ENCODE measurements around the gene ST6GALNAC1.

Gene ST6GALNAC1

GRCh38 chr17:76675648-76676047 lies 32.1 kb upstream of the ST6GALNAC1 start:
- DNase-seq: no peak

- no peak for DNase-seq
Observed at GRCh38 chr17:76674600-76674999, 31.0 kb upstream of the ST6GALNAC1 start.

DNA sequence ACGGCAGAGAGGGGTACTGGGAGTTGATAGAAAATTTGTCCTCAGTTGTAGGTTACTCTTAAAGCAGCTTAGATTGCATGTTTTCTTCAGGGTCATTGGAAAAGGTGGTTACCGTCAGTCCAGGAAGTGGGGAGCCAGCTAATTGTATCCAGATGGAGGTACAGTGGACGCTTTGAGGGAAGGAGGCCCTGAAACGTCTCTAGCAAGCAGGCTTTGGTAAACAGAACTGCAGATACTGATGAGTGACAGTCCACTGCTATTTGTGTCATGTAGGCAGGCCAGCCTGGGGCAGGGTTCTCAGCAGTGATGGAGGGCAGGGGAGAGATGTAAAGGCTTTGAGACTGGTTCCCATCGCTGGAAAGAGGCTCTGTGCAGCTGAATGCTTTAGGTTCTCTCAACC lies 30.2 kb upstream of the ST6GALNAC1 start:
- no peak for DNase-seq

DNA sequence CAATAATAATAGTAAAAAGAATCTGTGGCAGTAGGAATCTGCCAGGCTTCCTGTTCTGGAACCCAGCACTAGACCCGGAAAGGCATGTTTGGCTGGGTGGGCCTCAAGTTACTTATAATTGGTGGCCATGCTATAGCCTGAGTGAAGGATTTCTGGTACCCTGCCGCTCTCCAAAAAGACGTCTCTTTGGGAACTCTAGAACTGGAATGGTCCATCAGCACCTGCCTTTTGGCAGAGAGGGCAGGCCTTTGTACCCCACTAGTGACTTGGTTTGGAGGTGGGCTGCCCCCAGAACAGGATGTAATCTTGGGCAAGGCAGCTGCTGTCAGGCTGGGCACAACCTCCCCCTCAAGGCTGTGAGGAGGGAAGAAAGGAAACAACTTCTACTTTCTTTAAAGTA lies 29.3 kb upstream of the ST6GALNAC1 start:
- no peak for DNase-seq

DNA sequence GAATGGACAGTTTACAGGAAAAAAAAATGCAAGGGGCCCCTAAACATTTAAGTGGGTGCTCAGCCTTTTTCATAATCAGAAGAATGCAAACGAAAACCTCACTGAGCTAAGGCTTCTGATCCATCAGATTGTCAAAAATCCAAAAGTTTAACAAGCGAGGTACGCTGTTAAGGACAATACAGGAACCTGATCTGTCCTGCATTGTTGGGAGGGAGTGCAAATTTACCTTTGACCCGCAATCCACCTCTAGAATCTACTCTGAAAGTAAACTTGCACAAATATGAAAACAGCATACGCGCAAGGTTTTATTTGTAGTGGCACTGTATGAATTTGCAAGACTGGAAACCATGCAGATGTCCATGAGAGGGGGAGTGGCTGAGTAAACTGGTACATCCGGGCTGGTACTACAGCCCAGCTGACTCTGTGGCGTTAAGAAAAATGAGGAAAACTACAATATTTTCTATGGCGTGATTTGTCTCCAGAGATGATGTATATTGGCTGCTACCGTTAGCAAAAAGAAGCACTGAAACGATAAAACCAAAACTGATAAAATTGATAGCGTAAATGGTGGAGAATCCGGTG lies 28.8 kb upstream of the ST6GALNAC1 start:
- DNase-seq: no peak

DNA sequence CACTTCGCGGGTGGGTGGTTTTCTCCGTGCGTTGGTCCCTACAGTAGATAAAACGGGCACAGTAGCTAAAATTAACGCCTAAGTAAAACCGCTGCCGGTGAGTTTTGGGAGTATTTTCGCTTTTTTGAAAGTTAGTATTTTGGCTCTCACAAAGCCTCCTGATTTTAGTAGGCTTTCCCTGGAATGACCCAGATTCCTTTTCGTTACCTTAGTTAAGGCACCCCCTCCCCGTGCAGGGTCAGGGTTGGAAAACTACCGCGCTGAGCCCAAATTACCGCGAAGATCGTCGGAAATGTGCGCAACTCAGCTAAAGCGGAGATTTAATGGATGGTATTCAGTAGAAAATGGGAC lies 28.3 kb upstream of the ST6GALNAC1 start:
- no peak for DNase-seq

- peak; percentile 100 for DNase-seq
Observed at GRCh38 chr17:76671123-76671911, 27.8 kb upstream of the ST6GALNAC1 start.

- DNase-seq: no peak
Observed at GRCh38 chr17:76670718-76671122, 27.2 kb upstream of the ST6GALNAC1 start.

- DNase-seq: no peak
Observed at GRCh38 chr17:76670020-76670717, 26.6 kb upstream of the ST6GALNAC1 start.

DNA sequence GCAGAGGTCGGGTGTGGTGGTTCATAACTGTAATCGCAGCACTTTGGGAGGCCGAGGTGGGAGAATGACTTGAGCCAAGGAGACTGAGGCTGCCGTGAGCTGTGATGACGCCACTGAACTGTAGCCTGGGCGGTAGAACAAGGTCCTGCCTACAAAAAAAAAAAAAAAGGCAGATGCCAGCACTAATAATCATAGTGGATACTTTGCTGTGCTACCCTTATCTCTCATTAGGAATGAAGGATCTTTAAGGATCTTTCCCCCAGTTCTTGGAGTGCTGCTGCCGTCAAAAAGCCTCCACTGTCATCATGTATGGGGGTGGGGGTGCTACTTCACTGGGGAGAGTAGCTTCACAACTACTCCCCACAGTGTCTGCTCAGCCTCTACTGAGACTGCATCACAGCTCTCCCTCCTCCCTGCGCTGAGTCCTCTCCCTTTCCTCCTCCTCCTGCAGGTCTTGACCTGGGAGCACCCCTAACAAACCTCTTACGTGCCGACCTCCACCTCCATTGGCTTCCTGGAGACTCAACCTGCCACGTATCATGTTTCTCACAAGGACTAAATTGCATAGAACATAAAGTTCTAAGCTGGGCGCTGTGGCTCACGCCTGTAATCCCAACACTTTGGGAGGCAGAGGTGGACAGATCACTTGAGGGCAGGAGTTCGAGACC lies 24.4 kb upstream of the ST6GALNAC1 start:
- no peak for DNase-seq

DNA sequence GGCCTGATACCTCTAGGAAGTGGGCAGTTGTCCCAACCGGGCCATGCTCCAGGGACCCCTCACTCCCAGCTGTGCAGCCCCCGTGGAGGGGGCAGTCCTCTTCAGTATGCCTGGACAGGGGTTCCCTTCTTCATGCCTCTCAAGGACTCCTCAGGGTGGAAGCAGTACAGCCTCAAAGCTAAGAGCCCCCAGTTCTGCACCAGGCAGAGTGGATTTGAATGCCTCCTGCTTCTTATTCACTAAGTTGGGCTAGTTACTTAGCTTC lies 23.9 kb upstream of the ST6GALNAC1 start:
- DNase-seq: no peak

GRCh38 chr17:76660656-76661042 lies 17.1 kb upstream of the ST6GALNAC1 start:
- DNase-seq: no peak

DNA sequence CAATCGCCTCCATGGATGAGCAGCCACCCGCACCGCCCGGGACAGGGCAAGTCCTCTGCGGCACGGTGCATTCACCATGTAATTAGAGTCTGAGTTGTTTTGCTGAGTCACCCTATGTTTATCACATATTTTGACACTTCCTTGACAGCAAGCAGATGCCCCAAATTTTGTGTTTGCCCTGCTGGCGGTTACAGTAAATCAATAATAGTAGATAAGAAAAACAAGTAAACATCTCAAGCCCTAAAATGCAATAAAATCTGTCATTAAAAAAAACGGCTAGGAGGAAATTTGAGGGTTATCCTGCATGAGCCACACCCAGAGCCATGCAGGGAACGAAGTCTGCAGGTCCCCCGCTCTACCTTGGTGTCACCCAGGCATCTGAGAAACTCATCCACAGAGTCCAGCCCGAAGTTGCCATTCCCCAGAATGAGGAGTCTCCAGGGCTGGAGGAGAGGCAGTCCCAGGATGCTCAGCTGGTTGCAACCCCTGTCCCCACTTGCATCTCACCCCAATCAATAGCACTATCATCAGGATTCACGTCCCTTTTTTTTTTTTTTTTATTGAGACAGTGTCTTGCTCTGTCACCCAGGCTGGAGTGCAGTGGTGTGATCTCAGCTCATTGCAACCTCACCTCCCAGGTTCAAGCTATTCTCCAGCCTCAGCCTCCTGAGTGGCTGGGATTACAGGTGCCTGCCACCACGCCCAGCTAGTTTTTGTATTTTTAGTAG lies 16.5 kb upstream of the ST6GALNAC1 start:
- DNase-seq: no peak

DNA sequence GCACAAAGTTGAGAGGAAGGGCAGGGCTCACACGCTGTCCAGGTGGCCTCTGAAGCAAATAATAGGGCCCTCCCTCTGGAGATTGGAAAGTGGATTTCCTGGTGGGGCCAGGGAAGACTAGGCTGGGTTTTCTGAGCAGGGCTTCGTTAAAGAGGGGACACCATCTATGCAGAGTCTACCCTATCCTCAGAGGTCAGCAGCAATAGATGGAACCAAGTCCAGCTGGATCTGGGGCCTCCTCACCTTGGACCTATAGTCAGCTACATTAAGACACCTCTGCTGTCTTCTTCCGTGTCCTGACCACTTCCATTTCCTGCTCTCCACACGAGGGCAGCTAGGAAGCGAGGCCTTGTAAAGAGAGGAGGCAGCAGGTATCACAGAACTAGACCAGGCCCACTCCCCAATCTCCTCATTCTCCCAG lies 14.7 kb upstream of the ST6GALNAC1 start:
- DNase-seq: no peak

DNA sequence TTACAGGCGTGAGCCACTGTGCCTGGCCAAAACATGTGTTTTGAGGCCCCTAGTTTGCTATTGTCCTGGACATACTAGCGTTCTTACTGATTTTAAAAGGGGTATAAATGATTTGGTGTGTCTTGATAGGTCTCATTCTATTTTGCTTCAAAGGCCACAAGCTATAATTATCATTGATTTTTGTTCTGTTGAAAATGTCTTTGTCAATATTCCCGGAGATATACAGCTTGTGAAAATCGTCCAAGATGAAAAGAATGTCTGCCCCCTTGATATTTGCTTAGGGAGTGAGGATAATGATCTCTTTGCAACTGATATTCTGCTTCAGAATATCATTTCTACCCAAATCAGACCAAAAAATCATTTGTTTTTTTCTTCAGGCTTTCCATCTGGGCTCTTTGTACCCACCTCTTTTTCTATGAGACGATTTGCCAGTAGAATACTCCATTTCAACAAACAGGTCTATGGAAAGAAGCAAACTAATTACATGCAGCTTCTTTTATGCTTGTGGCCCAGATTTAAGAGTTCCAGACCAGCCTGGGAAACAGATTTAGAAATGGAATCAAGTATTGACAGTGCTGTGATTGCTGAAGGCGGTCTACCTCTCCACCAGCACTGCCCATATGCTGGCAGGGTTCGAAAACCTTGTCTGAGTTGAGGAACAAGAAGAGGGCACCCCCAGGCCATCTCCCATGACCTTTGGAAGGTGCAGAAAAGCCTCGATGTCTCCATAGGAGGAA lies 14.1 kb upstream of the ST6GALNAC1 start:
- DNase-seq: no peak

- DNase-seq: no peak
Observed at GRCh38 chr17:76654408-76654807, 10.9 kb upstream of the ST6GALNAC1 start.

DNA sequence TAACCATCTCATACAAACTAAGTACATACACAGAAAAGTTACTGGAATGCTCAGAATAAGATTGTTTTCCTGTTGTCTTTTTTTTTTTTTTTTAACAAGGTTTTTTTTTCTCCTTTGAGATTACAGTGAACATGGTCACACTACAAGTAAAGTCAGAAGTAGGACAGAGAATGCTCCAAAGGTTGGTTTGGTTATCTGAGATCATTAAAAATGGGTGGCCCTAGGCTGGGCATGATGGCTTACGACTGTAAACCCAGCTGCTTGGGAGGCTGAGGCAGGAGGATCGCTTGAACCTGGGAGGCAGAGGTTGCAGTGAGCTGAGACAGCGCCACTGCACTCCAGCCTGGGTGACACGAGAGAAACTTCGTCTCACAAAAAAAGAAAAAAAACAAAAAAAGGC lies 6.9 kb upstream of the ST6GALNAC1 start:
- no peak for DNase-seq

DNA sequence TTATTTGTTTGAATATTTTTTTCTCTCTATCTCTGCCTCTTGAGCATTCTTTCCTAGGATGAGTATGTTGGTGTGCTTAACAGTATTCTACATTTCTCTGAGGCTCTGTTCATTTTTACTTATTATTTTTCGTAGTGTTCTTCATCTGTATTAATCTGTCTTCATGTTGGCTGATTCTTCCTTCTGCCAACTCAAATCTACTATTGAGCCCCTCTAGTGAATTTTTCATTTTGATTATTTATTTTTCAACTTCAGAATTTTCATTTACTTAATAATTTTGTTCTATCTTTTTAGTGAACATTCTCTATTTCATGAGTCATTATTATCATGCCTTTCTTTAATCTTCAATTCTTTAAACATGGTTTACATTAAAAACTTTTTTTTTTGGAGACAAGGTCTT lies 3.2 kb upstream of the ST6GALNAC1 start:
- DNase-seq: no peak

- no peak for DNase-seq
Observed at GRCh38 chr17:76645481-76645880, 1.9 kb upstream of the ST6GALNAC1 start.

GRCh38 chr17:76644995-76645394 lies 1.4 kb upstream of the ST6GALNAC1 start:
- no peak for DNase-seq

DNA sequence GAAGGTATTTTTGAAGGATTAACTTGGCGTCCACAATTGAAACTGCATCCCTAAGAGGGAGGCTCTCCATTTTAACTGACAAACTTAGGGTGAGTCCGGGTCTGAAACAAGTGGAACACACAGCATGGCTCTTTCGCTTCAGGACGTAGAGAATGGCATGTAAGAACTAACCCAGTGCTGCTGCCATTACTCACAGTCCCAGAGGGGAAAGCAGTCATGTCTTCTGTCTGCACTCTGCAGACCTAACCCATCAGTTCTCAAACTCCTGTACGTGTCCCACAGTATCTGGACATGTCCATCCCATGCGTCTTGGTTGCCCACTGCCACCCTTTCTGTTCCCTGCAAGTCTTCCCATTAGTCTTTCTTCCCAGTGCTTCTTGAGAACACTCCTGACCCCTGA lies 563 bp downstream of the ST6GALNAC1 start:
- no peak for DNase-seq

DNA sequence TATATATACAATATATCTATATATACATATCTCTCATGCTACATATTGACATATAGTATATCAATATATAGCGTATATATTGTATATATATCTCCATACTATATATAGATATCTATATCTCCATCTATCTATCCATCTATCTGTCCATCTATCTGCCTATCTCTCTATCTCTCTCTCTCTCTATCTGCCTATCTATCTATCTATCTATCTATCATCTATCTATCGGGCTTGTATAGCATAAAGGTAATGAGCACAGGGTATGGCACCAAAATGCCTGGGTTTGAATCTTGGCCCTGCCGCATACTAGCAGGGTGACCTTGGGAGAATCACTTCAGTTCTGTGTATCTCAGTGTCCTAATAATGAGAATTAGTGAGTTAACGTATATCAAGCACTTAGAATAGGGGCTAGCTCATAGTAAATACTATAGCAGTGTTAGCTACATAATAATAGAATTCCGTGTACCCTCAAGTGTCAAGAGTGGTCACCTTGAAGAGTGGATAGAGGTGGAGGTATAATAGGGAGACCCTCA lies 1.5 kb downstream of the ST6GALNAC1 start:
- no peak for DNase-seq
